Jurkat, Clone E6-1 (cell line): Measurements from ENCODE around the gene CAT.

Source experiments
- DNase-seq: peaks from one replicate; pipeline ENCODE4 v3.0.0-alpha.2; 2011; ENCODE audit warnings: low read depth, low spot score
- H3K4me3 ChIP-seq: 2 replicates; pipeline ENCODE4 v1.5.1; 2011; ENCODE audit warnings: mild to moderate bottlenecking, low read length, control low read depth, moderate library complexity

Gene CAT

DNA sequence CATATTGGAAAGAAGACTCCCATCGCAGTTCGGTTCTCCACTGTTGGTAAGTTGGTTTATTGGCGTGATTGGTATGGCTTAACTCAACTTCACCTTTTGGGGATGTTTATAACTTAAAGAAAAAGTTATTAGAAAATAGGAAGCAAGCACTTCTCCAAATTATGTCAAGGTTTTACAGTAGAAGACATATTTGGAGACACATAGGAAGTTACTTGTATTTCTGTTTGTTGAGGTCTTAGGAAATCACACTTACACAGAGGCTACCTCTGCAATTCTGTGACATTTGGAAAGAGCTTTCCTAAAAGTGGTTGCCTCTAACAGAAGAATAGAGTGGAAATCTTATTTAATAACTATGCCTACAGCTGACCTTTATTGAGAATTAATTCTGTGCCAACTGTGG is 12.3 kb downstream of the CAT start:
- DNase-seq, result no peak
- H3K4me3 ChIP-seq, result no peak overlapping the region

DNA sequence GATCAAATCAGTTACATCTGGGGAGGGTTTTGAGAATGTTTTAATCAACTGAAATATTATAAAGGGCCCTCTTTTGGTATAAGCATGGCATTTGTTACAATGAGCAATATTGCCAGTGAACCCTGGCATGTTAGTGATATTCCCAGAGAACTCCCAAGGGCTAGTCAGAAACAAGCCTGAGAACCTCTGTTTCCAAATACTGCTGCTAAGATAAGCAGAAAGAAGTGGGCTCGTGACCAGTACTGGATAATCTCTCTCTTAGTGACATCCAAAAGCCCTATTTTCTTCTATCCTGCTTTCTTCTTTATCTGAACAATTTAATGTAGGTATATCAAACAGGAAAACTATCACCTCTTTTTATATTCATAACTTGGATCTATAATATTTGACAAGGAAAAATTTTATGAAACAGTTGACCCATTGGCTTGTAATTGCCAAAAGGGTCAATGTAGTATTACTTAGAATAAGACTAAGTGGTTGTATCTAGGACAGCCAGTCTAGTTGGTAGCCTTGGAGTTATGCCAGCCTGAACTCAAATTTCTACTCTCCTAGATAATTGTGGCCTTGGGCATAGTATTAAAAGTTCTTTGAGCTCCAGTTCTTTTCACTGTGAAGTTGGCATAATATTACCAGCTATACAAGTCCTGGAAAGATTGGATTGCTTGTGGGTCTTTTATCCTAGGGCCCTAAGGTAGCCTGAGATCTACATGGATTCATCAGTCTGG is 15.7 kb downstream of the CAT start:
- H3K4me3 ChIP-seq, result no peak overlapping the region
- DNase-seq, result no peak

DNA sequence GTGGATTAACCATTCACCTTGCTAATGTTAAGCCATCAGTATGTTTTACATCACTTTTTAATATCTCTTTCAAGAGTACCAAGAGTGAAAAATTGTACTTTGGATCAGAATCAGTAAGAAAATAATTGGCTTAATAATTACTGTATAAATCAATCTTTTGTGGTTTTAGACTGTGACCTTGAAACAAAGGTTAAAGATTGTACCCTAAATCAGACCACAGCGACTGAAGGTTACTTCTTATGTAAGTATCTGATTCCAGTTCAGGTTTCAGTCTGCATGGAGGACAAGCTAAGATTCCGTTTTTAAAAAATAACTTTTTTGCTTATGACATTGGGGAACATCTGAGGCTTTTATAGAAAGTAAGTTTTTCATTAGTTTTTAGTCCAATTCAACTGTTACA is 18.9 kb downstream of the CAT start:
- no peak for DNase-seq
- no peak overlapping the region for H3K4me3 ChIP-seq

DNA sequence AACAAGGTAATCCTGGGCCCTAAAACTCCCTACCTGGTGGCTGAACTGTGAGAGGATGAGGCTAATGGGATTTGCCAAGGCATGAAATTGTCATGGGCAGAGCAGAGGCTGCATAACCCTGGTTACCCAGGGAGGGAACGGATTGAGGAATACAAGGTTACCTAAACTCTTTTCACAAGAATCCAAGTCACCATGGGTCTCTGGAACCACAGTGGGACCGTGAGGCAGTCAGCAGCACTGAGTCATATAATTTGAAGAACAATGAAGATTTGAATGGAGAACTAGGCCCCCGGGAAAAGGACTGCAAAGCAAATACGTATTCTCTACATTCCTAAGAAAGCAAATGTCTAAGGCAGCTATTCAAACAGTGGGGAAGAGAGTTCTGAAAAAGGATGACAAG is 19.8 kb downstream of the CAT start:
- DNase-seq, result no peak
- H3K4me3 ChIP-seq, result no peak overlapping the region

DNA sequence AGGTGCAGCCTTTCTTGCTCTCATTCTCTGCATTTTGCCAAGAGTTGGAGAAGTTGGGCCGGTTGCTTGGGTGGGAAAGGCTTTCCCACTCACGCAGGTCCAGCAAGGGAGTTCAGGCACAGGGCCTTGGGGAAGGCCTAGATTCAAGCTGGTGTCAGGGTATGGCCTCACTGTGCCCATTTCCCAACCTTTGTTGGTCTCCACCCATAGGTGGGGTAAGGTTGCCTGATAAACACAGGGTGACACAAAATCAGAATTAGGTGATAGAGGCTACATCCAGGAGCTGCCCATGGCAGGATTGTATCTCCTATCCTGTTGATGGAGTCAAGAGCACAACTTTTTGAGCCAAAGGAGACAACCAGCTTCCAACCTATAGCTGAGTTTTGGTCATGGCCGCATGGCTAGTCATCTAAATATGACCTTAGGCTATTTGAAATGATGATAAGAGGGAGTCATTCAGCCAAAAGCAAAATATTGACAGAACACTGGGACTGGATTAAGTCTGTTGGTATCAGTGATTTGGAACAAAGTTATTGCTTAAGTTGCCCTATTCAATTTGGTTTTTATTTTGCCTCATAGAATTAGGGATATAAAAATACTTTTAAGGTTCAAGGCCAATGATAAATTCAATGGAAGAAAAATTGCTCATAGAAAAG is 20.9 kb downstream of the CAT start:
- DNase-seq, result no peak
- no peak overlapping the region for H3K4me3 ChIP-seq

DNA sequence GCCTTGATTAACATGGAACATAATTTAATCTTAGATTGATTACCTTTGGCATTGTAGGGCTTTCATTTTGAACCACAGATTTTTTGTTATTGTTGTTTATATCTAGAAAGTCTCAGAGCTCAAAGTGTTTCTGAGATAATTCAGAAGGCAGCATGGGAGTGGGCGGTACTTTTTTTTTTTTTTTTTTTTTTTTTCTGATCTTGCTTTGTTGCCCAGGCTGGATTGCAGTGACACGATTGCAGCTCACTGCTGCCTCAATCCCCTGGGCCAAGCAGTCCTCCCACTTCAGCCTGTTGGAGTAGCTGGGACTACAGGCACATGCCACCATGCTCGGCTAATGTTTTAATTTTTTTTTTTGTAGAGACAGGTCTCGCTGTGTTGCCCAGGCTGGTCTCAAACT is 21.5 kb downstream of the CAT start:
- DNase-seq, result no peak
- no peak overlapping the region for H3K4me3 ChIP-seq

DNA sequence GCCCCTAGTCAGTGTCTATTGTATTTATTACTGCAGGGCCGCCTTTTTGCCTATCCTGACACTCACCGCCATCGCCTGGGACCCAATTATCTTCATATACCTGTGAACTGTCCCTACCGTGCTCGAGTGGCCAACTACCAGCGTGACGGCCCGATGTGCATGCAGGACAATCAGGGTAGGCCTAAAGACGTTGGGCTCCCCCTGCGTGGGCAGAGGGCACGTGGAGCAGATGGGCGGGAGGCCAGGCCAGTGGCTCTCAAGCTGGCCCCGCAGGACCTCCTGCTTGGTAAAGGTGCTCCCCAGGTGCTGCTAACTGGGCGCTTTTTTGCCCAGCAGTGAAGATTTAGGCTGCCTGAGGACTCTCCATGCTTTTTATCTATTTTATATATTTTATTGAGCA is 22.5 kb downstream of the CAT start:
- DNase-seq, result no peak
- no peak overlapping the region for H3K4me3 ChIP-seq

DNA sequence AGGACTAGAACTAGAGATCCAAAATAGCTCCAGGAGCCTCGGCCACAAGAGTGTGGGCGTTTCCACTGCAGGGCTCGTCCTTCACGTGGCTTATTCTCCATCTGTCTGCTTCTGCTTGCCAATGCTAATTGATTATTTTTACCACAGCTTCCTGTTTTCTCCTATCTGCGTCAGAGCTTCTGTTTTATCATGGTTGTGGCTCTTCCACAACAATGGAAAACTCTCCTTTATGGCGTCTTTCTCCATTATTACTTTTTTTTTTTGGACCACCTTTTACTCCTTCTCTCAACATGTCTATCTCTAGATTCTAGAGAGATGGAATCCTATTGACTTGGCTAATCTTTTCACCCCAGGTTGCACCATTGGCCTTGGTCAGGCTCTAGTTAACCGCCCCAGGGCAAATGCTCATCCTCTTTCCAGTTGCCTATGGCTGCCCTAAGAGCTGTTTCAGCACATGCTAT is 25.9 kb downstream of the CAT start:
- DNase-seq, result peak; percentile 39
- no peak overlapping the region for H3K4me3 ChIP-seq

DNA sequence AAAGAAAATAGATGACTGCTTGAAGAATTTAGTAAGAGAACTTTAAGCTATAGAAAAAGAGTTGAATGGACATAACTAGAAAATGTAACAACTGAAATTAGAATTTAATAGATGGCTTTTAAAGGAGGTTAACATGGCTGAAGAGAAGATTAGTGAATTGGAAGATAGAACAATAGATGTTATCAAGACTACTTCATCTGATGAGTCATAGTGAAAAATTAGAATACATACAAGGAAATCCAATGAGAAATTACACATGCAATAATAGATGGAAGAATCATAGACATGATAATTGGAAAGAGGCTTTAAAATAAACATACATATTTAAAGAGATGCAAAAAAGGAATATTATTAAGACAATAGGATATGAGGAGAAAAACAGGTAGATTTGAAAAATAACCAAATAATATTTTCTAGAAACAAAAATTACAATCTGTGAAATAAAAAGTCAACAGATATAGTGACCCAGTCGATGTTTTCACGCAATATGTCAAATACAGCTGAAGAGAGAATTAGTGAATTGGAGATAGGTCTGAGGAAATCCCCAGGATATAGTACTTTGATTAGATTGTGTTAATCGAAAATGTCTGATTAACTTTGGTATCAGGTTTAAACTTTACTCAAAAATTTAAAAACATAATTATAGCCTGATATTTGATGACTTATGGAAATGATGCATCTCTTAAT is 28.2 kb downstream of the CAT start:
- no peak for DNase-seq
- no peak overlapping the region for H3K4me3 ChIP-seq

DNA sequence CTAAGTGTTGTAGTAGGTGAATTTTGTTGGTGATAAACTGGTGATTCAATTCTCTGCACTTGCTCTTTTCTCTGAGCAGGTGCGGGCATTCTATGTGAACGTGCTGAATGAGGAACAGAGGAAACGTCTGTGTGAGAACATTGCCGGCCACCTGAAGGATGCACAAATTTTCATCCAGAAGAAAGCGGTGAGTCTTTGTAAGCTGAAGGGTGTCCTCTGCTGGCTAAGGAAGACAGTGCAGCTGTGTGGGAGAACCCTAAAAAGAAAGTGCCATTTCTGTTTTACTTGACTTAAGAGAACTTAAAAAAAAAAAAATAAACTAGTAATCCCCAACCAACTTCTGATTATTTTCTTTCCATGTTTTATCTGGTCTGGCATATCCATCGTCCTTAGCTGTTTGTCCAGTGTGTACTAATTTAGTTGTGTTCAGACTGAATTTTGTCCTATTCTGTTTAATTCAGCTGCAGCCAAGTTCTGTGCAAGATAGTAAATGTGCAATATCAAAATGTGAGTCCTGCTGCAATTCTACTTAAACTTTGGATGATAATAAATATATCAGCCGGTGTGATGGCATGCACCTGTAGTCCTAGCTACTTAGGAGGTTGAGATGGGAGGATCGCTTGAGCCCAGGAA is 29.6 kb downstream of the CAT start:
- peak; percentile 68 for DNase-seq
- no peak overlapping the region for H3K4me3 ChIP-seq

DNA sequence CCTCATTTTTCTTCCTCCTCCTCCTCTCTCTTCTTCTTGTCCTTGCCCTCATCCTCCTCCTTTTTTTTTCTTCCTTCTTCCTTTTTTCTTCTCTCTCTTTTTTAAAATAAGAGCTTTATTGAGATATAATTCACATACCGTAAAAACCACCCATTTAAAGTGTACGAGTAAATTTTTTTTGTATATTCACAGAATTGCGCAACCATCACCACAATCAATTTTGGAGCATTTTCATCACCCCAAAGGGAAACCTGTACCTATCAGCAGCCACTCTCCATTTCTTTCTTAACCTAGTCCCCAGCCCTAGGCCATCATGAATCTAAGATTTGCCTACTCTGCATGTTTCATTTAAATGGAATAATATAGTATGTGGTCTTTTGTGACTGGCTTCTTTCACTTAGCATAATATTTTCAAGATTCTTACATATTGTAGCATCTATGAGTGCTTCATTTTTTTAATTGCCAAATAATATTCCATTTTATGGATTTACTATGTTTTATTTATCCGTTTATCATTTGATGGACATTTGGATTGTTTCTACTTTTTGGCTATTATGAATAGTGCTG is 35.0 kb downstream of the CAT start:
- no peak for DNase-seq
- no peak overlapping the region for H3K4me3 ChIP-seq

DNA sequence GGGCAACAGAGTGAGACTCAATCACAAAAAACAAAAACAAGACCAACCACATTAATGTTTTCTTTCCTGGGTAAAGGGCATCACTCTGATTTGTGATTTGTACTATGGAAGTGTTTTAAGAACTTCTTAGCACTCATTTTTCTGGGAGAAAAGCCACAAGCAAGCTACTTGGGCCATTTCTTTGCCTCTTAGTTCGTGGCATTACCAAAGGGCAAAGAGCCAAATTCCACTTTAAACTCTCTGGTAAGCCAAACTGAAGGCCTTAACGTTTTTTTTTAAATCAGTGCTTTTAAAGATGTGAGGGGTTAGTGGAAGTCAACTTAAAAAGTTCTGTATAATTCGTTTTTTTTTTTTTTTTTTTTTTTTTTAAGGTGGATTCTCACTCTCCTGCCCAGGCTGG is 36.9 kb downstream of the CAT start:
- DNase-seq, result no peak
- no peak overlapping the region for H3K4me3 ChIP-seq

DNA sequence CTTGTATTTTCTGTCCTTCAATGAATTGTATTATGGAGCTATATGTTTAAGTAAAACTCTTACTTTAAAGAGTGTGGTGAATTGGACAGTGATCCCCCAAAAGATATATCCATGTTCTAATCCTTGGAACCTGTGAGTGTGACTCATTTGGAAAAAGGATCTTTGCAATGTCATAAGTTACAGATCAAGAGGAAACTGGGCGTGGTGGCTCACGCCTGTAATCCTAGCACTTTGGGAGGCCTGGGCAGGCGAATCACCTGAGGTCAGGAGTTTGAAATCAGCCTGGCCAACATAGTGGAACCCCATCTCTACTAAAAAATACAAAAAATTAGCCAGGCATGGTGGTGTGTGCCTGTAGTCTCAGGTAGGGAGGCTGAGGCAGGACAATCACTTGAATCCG is 38.1 kb downstream of the CAT start:
- no peak overlapping the region for H3K4me3 ChIP-seq
- DNase-seq, result no peak

DNA sequence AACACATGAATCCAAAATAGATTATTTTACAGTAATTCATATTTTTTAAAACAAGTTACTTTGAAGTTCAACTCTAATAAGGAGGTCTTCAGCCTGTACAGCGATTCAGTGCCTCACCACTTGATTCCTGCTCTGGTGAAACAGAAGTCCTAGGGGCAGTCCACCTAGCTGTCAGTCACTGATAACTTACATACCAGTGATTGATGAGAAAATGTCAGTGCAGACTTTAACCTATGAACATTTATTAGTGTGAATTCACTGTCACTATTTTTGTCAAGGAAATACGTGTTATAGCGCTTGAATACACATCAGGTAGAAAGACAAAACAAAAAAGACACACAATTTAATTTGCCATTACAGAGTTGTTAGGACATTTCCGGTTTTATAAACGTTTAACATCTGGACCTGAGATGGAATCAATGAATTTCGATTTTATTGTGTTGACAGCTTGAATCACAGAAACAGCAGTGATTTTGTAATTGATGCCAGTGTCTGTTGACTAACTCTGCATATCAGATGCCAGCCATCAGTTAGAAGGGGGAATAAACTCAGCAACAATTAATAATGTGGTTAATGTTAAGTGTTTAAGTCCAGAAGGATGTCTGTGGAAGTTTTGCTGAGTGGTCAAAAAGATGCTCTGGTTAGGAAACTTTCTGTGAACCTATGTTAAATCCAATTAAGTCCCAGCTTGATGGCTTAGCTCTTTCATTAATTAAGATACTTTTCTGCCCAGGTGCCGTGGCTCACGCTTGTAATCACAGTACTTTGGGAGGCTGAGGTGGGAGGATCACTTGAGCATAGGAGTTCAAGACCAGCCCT is 40.3 kb downstream of the CAT start:
- no peak for DNase-seq
- H3K4me3 ChIP-seq, result no peak overlapping the region

DNA sequence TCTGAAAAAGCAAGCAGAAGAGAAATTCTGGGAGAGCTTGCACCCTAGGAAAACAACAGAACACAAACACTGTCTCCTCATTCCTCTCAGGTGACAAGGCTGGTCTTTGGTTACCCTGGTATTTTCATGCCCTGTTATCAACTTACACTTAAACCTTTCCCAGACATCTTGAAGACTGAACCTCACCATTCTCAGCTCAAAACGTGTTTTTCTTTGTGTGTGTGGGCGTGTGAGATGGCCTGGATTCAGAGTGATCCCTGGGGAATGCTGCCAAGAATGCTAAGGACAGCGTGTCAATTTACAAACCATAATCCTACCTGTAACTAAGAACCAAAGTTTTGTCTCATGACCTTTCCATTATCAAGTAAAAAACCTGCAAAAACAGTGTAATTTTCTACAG is 41.6 kb downstream of the CAT start:
- H3K4me3 ChIP-seq, result no peak overlapping the region
- no peak for DNase-seq

DNA sequence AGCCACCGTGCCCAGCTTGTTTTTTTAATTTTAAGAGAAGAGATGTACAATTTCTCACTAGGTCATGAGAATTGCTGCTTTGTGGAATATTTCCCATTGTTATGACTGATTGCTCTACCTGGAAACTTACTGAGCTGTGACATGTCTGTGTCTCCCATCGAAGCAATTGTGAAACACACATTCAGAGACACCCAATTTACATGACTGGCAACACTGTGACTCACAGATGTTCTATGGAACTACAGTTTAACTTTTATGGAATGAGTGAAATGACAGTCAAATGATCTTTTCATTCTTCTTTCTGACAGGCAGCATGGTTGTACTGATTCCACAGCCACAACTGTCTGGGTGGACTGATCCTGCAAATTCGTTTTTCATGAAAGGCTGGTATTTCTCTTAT is 42.6 kb downstream of the CAT start:
- DNase-seq, result no peak
- H3K4me3 ChIP-seq, result no peak overlapping the region

DNA sequence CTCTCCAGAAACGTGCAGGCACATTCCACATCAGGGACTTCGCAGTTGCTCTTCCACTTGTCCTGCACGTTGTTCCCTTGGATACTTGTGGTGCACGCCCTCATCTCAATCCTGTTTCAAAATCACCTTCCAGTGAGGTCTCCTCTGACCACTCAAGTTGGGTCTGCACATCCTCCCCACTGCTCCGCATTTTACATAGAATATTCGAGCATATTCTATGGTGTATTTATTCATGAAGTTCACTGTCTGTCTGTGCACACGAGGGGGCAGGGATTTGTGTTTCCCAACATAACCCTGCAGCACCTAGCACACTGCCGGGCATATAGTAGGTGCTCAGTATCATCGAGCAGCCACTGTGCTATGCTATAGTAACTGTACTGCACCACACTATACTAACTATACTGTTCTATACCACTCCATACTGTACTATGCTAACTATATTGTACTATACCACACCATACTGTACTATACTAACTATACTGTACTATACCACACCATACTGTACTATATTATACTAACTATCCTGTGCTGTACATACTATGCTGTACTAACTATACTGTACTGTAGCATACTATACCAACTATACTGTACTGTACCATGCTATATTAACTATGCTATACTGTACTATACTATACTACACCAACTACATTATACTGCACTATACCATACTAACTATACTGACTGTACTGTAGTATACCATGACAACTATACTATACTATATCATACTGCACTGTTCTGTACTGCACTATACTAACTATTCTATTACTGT is 44.6 kb downstream of the CAT start:
- no peak for DNase-seq
- H3K4me3 ChIP-seq, result no peak overlapping the region

DNA sequence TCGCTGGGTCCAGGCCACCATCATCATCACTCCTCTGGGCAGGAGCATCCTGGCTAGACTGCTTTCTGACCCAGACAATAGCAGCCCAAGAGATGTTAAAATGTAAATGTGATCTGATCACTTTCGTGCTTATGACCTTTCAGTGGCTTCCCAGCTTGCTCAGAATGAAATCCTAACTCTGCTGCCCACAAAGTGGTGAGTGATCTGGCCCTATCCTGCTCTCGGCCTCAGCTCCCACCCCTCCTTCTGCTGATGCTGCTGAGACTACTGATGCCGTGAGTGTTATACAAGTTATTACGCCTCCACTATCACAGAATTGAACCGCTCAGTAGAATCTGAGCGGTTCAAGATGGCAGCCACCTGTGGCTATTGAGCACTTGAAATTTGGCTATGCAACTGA is 48.7 kb downstream of the CAT start:
- no peak overlapping the region for H3K4me3 ChIP-seq

More for the DNA sequence above, 48.7 kb downstream of the CAT start:
- DNase-seq, result no peak
